ACHN (cell line): ENCODE measurements around the gene NBPF11.
"Not testable (repeated sequence)": the region's sequence is repeated elsewhere in the genome, so short reads cannot be mapped to it uniquely, and the experiment has no call there.

Experiments
- DNase-seq: peaks from one replicate; pipeline ENCODE4 v3.0.0-alpha.2; 2015
- in situ Hi-C: cut with HindIII; loops from 2 replicates; pipeline ENCODE4 v1.10.0; 2017; ENCODE audit warnings: low sequenced_read_pairs, low pct_ligation_motif_present, low pct_unique_long_range_greater_than_20kb

The NBPF11 gene

GRCh38 chr1:148151911-148152656 is at the start of gene NBPF11:
TSS of gene NBPF11 (minus strand) at chr1:148152281. CDS start at chr1:148127003, 25,278 bp downstream.
- in situ Hi-C loops = not testable (repeated sequence)
- DNase-seq = peak; percentile 90

GRCh38 chr1:148197396-148197795 is 45.3 kb upstream of the NBPF11 start:
- in situ Hi-C loops, DNase-seq: not testable (repeated sequence)

GRCh38 chr1:148196949-148197348 is 44.9 kb upstream of the NBPF11 start:
- DNase-seq, in situ Hi-C loops: not testable (repeated sequence)

GRCh38 chr1:148195115-148195514 is 43.0 kb upstream of the NBPF11 start:
- in situ Hi-C loops, DNase-seq: not testable (repeated sequence)

- not testable (repeated sequence) for DNase-seq
Measured at GRCh38 chr1:148188768-148189167, 36.7 kb upstream of the NBPF11 start.

GRCh38 chr1:148178682-148179081 is 26.6 kb upstream of the NBPF11 start:
- in situ Hi-C loops, DNase-seq: not testable (repeated sequence)

More at GRCh38 chr1:148188768-148189167, 36.7 kb upstream of the NBPF11 start:
- in situ Hi-C loops = not testable (repeated sequence)

GRCh38 chr1:148175414-148175813 is 23.3 kb upstream of the NBPF11 start:
- DNase-seq, in situ Hi-C loops: not testable (repeated sequence)

- in situ Hi-C loops, DNase-seq: not testable (repeated sequence)
Measured at GRCh38 chr1:148171995-148172394, 19.9 kb upstream of the NBPF11 start.

- no peak for DNase-seq
- in situ Hi-C loops = no loop called here
Measured at GRCh38 chr1:148166558-148167492, 14.7 kb upstream of the NBPF11 start.

- no peak for DNase-seq
- in situ Hi-C loops = no loop called here
Measured at GRCh38 chr1:148162363-148162762, 10.3 kb upstream of the NBPF11 start.

- no peak for DNase-seq
- in situ Hi-C loops = no loop called here
Measured at GRCh38 chr1:148161053-148161901, 9.2 kb upstream of the NBPF11 start.

GRCh38 chr1:148160343-148161052 is 8.4 kb upstream of the NBPF11 start:
- in situ Hi-C loops = no loop called here
- no peak for DNase-seq

GRCh38 chr1:148160048-148160342 is 7.9 kb upstream of the NBPF11 start:
- DNase-seq = no peak
- in situ Hi-C loops = no loop called here

GRCh38 chr1:148158341-148159003 is 6.4 kb upstream of the NBPF11 start:
- in situ Hi-C loops = no loop called here
- DNase-seq = no peak

GRCh38 chr1:148157803-148158202 is 5.7 kb upstream of the NBPF11 start:
- in situ Hi-C loops = not testable (repeated sequence)

GRCh38 chr1:148155494-148156275 is 3.6 kb upstream of the NBPF11 start:
- DNase-seq, in situ Hi-C loops: not testable (repeated sequence)

More at GRCh38 chr1:148157803-148158202, 5.7 kb upstream of the NBPF11 start:
- not testable (repeated sequence) for DNase-seq

- in situ Hi-C loops, DNase-seq: not testable (repeated sequence)
Measured at GRCh38 chr1:148152795-148153194, 714 bp upstream of the NBPF11 start.
